Heart left ventricle (tissue), 13 donors: Measurements from ENCODE around the gene RNF217.

Source experiments
- POLR2A ChIP-seq, 2 donors: fragments of 450-650 bp; IDR thresholded peaks; one replicate each; pipeline ENCODE4 v1.6.1; 2017; ENCODE audit warnings: antibody characterized with exemption in 2 of 2, mild to moderate bottlenecking in 2 of 2, moderate library complexity in 2 of 2
- TF ChIP-seq, protein P1 (sequence below), 12 donors: fragments of 200-600 bp; sonication (generic) in 4 of 12; IDR thresholded peaks; one replicate each; pipeline versions ENCODE4 v1.5.0 to v1.8.0; 2018 to 2022; ENCODE audit warnings: antibody characterized with exemption in 12 of 12, mild to moderate bottlenecking in 5 of 12
- donor health status: ischemic (EF 13 %, LVEDD 7.1; RV severe dilation, severe dysfunction).
- donor health status: DM: no; HTN: yes; CAD: no.
- donor health status: DM: no; HTN: no; CAD: no.
- donor health status: ischemic (EF 25% LVEDD 6.9; RV normal size, moderate dysfunction).
- donor health status: ischemic (EF 25% LVEDD 5.7; RV mildly dilated, moderate dysfunction).
- donor health status: ischemic (EF 35%, LVEDD 5.7; RV mildly dilated, moderate dysfunction).
- donor health status: nonischemic (EF 11% LVEDD 7.7; RV severe dilation, severe dysfunction).
- donor health status: DM: yes; HTN: yes; CAD: no.
- donor health status: PGD.
- donor health status: ischemic (EF 29% LVEDD 5.4; RV normal size, mild dysfunction).
- donor health status: nonischemic (EF 23%, LVEDD 6.1; RV moderate dilation, normal function).

DNA sequence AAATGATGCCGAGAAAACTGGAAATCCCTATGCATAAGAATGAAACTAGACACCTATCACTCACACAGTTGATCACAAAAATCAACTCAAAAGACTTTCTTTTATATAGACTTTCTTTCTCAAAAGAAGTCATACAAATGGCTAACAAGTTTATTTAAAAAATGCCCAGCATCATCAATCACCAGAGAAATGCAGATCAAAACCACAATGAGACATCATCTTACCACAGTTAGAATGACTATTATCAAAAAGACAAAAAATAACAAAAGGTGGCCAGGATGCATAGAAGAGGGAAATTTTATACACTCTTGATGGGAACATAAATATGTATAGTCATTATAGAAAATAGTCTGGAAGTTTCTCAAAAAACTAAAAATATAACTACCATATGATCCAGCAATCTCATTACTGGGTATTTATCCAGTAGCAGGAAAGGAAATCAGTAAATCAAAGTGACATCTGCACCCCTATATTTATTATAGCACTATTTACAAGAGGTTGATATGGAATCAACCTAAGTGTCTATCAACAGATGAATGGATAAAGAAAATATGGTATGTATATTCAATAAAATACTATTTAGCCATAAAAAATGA lies 3.4 kb upstream of the RNF217 start:
- TF ChIP-seq, protein P1, sequence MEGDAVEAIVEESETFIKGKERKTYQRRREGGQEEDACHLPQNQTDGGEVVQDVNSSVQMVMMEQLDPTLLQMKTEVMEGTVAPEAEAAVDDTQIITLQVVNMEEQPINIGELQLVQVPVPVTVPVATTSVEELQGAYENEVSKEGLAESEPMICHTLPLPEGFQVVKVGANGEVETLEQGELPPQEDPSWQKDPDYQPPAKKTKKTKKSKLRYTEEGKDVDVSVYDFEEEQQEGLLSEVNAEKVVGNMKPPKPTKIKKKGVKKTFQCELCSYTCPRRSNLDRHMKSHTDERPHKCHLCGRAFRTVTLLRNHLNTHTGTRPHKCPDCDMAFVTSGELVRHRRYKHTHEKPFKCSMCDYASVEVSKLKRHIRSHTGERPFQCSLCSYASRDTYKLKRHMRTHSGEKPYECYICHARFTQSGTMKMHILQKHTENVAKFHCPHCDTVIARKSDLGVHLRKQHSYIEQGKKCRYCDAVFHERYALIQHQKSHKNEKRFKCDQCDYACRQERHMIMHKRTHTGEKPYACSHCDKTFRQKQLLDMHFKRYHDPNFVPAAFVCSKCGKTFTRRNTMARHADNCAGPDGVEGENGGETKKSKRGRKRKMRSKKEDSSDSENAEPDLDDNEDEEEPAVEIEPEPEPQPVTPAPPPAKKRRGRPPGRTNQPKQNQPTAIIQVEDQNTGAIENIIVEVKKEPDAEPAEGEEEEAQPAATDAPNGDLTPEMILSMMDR (IDR thresholded peaks at IDR 0.05), result no peak
- no peak for TF ChIP-seq POLR2A (IDR thresholded peaks at IDR 0.05)
